ENCODE measurements around the gene TMEM44. TPM values are rescaled to one million over a fixed set of nuclear protein-coding genes. Genes with fewer than 3 reads are reported as not detected.

TMEM44 gene
- total RNA-seq, 1 donor from 2014 or later = 35.3 TPM

DNA sequence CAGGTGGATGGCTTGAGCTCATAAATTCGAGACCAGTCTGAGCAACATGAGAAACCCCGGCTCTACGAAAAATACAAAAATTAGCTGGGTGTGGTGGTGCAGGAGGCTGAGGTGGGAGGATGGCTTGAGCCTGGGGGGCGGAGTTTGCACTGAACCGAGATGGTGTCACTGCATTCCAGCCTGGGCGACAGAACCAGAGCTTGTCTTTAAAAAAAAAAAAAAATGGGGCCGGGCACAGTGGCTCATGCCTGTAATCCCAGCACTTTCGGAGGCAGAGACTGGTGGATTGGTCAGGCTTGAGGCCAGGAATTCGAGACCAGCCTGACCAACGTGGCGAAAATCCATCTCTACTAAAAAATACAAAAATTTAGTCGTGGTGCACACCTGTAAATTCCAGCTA is 64.0 kb downstream of the TMEM44 start:
- H3K27ac Mint-ChIP-seq (ENCODE audit: unreplicated experiment) = no peak overlapping the region
- H3K4me3 Mint-ChIP-seq (ENCODE audit: unreplicated experiment) = no peak overlapping the region
- peaks cover 5% of the 10 kb centered on the region for H3K4me1 Mint-ChIP-seq (ENCODE audit: low read depth, unreplicated experiment)
- no peaks in the 10 kb centered on the region for H3K36me3 Mint-ChIP-seq (ENCODE audit: unreplicated experiment)
- peaks cover 2% of the 10 kb centered on the region for H3K27me3 Mint-ChIP-seq (ENCODE audit: unreplicated experiment)
- TF ChIP-seq, protein P1, sequence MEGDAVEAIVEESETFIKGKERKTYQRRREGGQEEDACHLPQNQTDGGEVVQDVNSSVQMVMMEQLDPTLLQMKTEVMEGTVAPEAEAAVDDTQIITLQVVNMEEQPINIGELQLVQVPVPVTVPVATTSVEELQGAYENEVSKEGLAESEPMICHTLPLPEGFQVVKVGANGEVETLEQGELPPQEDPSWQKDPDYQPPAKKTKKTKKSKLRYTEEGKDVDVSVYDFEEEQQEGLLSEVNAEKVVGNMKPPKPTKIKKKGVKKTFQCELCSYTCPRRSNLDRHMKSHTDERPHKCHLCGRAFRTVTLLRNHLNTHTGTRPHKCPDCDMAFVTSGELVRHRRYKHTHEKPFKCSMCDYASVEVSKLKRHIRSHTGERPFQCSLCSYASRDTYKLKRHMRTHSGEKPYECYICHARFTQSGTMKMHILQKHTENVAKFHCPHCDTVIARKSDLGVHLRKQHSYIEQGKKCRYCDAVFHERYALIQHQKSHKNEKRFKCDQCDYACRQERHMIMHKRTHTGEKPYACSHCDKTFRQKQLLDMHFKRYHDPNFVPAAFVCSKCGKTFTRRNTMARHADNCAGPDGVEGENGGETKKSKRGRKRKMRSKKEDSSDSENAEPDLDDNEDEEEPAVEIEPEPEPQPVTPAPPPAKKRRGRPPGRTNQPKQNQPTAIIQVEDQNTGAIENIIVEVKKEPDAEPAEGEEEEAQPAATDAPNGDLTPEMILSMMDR (IDR thresholded peaks at IDR 0.05; ENCODE audit: partially characterized antibody, unreplicated experiment) = no peak
- no peak for DNase-seq
- H3K9me3 Mint-ChIP-seq (ENCODE audit: unreplicated experiment) = no peaks in the 10 kb centered on the region

DNA sequence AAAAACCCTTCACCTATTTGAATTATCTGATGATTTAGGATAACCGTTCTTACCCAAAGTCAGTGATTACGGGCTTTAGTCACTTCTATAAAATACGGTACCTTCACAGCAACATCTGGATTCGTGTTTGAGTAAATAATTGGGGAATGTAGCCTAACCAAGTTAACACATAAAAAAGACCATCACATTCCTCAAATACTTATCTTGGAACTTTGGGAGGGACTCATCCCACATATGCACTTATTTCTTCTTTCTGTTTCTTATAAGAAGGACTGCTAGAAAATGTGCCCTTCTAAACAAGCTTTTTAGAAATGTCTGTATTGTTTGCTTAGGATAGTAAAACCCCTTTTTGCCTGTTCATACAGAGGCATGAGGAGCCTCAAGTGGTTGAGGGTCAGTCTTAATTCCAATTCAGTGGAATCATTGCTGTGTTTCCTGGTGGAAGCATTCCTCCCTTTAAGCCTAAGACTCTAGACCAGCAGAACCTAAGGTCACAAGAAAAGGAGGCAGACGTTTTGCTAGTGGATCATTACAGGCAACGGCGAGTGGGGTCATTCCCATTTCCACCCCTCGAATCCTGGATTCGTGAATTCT is 67.5 kb downstream of the TMEM44 start:
- DNase-seq = no peak
- Mint-ChIP-seq H3K27ac (ENCODE audit: unreplicated experiment) (no peak overlapping the region), H3K4me3 (ENCODE audit: unreplicated experiment) (no peak overlapping the region)

DNA sequence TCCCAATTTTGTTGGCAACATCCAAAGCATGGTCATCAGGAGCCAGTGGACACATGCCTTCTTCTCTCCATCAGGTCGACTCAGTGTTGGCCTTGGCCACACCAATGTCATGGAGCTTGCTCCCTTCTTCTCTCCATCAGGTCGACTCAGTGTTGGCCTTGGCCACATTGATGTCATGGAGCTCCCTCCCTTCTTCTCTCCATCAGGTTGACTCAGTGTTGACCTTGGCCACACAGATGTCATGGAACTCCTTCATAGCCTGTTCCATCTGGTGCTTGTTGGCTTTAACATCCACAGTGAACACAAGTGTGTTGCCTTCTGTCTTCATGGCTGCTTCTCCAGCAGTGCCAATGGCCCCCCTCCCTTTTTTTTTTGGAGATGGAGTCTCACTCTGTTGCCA is 70.2 kb downstream of the TMEM44 start:
- H3K4me1 Mint-ChIP-seq (ENCODE audit: low read depth, unreplicated experiment) = no peaks in the 10 kb centered on the region
- no peak overlapping the region for H3K4me3 Mint-ChIP-seq (ENCODE audit: unreplicated experiment)
- H3K36me3 Mint-ChIP-seq (ENCODE audit: unreplicated experiment) = no peaks in the 10 kb centered on the region
- H3K27ac Mint-ChIP-seq (ENCODE audit: unreplicated experiment) = no peak overlapping the region
- H3K27me3 Mint-ChIP-seq (ENCODE audit: unreplicated experiment) = no peaks in the 10 kb centered on the region
- TF ChIP-seq, protein P1 (IDR thresholded peaks at IDR 0.05; ENCODE audit: partially characterized antibody, unreplicated experiment) = no peak
- H3K9me3 Mint-ChIP-seq (ENCODE audit: unreplicated experiment) = peaks cover 1% of the 10 kb centered on the region
- DNase-seq = no peak

More for the DNA sequence above, 67.5 kb downstream of the TMEM44 start:
- Mint-ChIP-seq H3K27me3 (ENCODE audit: unreplicated experiment) (no peaks in the 10 kb centered on the region), H3K36me3 (ENCODE audit: unreplicated experiment) (no peaks in the 10 kb centered on the region), H3K4me1 (ENCODE audit: low read depth, unreplicated experiment) (no peaks in the 10 kb centered on the region), H3K9me3 (ENCODE audit: unreplicated experiment) (peaks cover 1% of the 10 kb centered on the region)
- TF ChIP-seq, protein P1 (IDR thresholded peaks at IDR 0.05; ENCODE audit: partially characterized antibody, unreplicated experiment) = no peak

DNA sequence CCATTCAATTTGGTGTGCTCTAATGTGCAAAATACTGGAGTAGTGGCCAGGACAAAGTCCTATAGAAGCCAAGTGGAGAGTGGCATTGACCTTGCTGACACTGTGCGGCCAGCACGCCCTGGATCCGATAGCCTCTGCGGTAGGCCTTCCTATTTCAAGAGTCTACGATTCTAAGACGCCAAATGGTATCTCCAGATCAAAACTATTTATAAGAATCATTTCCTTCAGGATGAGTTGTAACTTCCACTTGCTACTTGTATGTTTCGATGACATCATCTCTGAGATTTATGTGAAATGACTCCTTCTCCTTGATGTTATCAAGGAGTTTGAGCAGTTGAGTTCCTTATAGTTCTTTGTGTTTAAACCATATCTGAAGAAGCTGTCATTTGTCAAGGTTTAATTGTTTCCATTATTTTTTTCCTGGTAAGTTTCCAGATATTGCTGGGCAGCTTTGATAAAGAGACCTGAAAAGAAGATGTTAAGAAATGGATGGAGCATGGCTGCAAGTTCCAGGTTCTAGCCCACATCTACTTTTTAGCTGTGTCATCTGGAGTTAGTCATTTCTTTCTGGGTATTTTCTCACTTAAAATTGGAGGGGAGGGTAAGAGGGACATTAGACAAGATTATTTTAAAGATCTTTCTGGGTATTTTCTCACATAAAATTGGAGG is 71.8 kb downstream of the TMEM44 start:
- Mint-ChIP-seq H3K27ac (ENCODE audit: unreplicated experiment) (no peak overlapping the region), H3K9me3 (ENCODE audit: unreplicated experiment) (peaks cover 1% of the 10 kb centered on the region), H3K4me1 (ENCODE audit: low read depth, unreplicated experiment) (no peaks in the 10 kb centered on the region), H3K36me3 (ENCODE audit: unreplicated experiment) (no peaks in the 10 kb centered on the region), H3K27me3 (ENCODE audit: unreplicated experiment) (no peaks in the 10 kb centered on the region), H3K4me3 (ENCODE audit: unreplicated experiment) (no peak overlapping the region)
- TF ChIP-seq, protein P1 (IDR thresholded peaks at IDR 0.05; ENCODE audit: partially characterized antibody, unreplicated experiment) = no peak
- no peak for DNase-seq

DNA sequence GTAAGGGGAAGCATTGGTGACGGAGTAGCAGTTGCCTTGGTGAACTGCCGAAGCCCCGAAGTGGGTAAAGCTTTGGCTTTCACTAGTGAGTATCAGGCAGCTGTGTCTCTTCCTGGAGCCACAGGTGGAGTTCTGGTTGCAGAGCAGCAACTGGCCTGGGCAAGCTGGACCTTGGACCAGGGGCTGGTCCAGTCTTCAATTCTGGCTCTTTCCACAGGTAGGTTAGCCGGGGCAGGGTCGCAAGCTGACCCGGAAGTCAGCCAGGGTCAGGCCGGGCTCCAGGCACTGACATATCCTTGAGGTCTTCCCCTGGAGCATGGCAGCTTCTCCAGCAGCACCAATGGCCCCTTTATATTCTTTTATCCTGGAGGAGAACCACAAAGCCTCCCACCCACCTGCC is 73.2 kb downstream of the TMEM44 start:
- H3K9me3 Mint-ChIP-seq (ENCODE audit: unreplicated experiment) = peaks cover 4% of the 10 kb centered on the region
- TF ChIP-seq, protein P1 (IDR thresholded peaks at IDR 0.05; ENCODE audit: partially characterized antibody, unreplicated experiment) = no peak
- no peak overlapping the region for H3K4me3 Mint-ChIP-seq (ENCODE audit: unreplicated experiment)
- H3K36me3 Mint-ChIP-seq (ENCODE audit: unreplicated experiment) = no peaks in the 10 kb centered on the region
- no peak overlapping the region for H3K27ac Mint-ChIP-seq (ENCODE audit: unreplicated experiment)
- no peaks in the 10 kb centered on the region for H3K27me3 Mint-ChIP-seq (ENCODE audit: unreplicated experiment)
- no peak for DNase-seq
- H3K4me1 Mint-ChIP-seq (ENCODE audit: low read depth, unreplicated experiment) = peaks cover 8% of the 10 kb centered on the region
